ENCODE data around the gene EIF5A.

DNA sequence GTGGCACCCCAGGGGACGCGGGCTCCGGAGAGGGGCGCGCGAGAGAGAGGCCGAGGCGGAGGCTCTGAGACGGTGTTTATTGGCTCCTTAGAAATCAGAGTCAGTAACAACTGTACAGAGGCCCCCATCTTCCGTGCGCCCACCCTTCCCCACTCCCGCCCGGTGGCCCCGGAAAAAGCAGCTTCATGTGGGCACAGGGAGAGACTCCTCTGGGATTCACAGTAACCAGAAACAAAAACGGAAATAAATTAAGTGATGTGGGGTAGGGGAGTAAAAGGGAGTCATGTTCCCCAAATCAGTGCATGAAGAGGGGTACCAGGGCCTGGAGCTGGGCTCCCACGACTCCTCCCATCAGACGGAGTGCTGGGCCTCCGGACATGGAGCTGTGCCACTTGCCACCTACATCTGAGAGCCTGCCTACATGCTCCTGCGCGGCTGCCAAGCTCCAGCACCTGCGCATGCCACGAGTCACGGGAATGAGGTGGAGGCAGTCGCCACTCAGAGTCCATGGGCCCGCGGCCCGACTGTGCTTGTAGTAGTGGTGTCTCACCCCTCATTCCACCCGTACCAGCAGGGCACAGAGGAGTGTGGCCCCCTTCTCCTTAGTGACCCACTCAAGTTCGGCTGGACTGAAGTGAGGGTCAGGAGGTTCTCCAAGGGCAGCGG is 8.3 kb downstream of the EIF5A start:
- TF ChIP-seq, protein P1, sequence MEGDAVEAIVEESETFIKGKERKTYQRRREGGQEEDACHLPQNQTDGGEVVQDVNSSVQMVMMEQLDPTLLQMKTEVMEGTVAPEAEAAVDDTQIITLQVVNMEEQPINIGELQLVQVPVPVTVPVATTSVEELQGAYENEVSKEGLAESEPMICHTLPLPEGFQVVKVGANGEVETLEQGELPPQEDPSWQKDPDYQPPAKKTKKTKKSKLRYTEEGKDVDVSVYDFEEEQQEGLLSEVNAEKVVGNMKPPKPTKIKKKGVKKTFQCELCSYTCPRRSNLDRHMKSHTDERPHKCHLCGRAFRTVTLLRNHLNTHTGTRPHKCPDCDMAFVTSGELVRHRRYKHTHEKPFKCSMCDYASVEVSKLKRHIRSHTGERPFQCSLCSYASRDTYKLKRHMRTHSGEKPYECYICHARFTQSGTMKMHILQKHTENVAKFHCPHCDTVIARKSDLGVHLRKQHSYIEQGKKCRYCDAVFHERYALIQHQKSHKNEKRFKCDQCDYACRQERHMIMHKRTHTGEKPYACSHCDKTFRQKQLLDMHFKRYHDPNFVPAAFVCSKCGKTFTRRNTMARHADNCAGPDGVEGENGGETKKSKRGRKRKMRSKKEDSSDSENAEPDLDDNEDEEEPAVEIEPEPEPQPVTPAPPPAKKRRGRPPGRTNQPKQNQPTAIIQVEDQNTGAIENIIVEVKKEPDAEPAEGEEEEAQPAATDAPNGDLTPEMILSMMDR (IDR thresholded peaks at IDR 0.05; ENCODE audit: low read length), result no peak
- no peak for TF ChIP-seq EZH2phosphoT487 (IDR thresholded peaks at IDR 0.05; ENCODE audit: low read length)
